GM23338 (cell line): ENCODE data around the gene COX10. TPM values are rescaled to one million over a fixed set of nuclear protein-coding genes. Genes with fewer than 3 reads are reported as not detected.

Source experiments
- ATAC-seq: fragments of 200-7000 bp; cut with Tn5 transposase; 3 replicates; pipeline ENCODE4 v1.9.1; 2020
- DNase-seq: peaks from one replicate; pipeline ENCODE4 v3.0.0-alpha.2; 2015; ENCODE audit warnings: low spot score
- H2AFZ ChIP-seq: fragments of 200-600 bp; sonication (generic); 2 replicates; pipeline ENCODE4 v1.8.0; 2016; ENCODE audit warnings: antibody characterized with exemption, mild to moderate bottlenecking, moderate library complexity
- H3F3A ChIP-seq: fragments of 200-600 bp; sonication (generic); replicated peaks from 2 replicates; pipeline ENCODE4 v1.8.0; 2017; ENCODE audit warnings: antibody characterized with exemption, mixed run types, low read depth
- H3K27ac ChIP-seq: fragments of 200-600 bp; sonication (generic); 2 replicates; pipeline ENCODE4 v1.6.1; 2016; ENCODE audit warnings: low read depth
- H3K27me3 ChIP-seq: fragments of 200-600 bp; sonication (generic); 2 replicates; pipeline ENCODE4 v1.8.0; 2016; ENCODE audit warnings: mild to moderate bottlenecking, mixed run types, moderate library complexity; ENCODE audit not compliant: insufficient read depth
- H3K36me3 ChIP-seq: fragments of 200-600 bp; sonication (generic); 2 replicates; pipeline ENCODE4 v1.8.0; 2016; ENCODE audit warnings: mild to moderate bottlenecking; ENCODE audit not compliant: insufficient read depth
- H3K4me1 ChIP-seq: fragments of 200-600 bp; sonication (generic); 2 replicates; pipeline ENCODE4 v1.8.0; 2016; ENCODE audit warnings: mild to moderate bottlenecking, moderate library complexity; ENCODE audit not compliant: insufficient read depth
- H3K4me2 ChIP-seq: fragments of 200-600 bp; sonication (generic); 2 replicates; pipeline ENCODE4 v1.7.1; 2017; ENCODE audit warnings: mixed run types
- H3K4me3 ChIP-seq: fragments of 200-600 bp; sonication (generic); 2 replicates; pipeline ENCODE4 v1.6.1; 2016; ENCODE audit warnings: mixed run types
- H3K79me2 ChIP-seq: fragments of 200-600 bp; sonication (generic); replicated peaks from 2 replicates; pipeline ENCODE4 v1.8.0; 2017; ENCODE audit warnings: mild to moderate bottlenecking; ENCODE audit not compliant: insufficient read depth
- H3K9me2 ChIP-seq: fragments of 200-600 bp; sonication (generic); 2 replicates; pipeline ENCODE4 v1.8.0; 2017; ENCODE audit not compliant: insufficient read depth
- H4K20me1 ChIP-seq: fragments of 200-600 bp; sonication (generic); replicated peaks from 2 replicates; pipeline ENCODE4 v1.8.0; 2017; ENCODE audit warnings: mild to moderate bottlenecking; ENCODE audit not compliant: insufficient read depth
- H3K27ac Mint-ChIP-seq: 2 replicates; pipeline ENCODE4 v1.8.0; 2020; ENCODE audit warnings: inconsistent platforms, mild to moderate bottlenecking, moderate library complexity, mixed read lengths
- H3K27me3 Mint-ChIP-seq: 3 replicates; pipeline ENCODE4 v1.8.0; 2022; ENCODE audit warnings: low read depth, mild to moderate bottlenecking, moderate library complexity, mixed read lengths, inconsistent platforms; ENCODE audit not compliant: insufficient read depth, poor library complexity
- H3K36me3 Mint-ChIP-seq: 3 replicates; pipeline ENCODE4 v1.8.0; 2021; ENCODE audit warnings: low read depth, mild to moderate bottlenecking, inconsistent platforms, moderate library complexity, mixed read lengths
- H3K4me1 Mint-ChIP-seq: 3 replicates; pipeline ENCODE4 v1.8.0; 2020; ENCODE audit warnings: mild to moderate bottlenecking, inconsistent platforms, mixed read lengths
- H3K4me3 Mint-ChIP-seq: 3 replicates; pipeline ENCODE4 v1.8.0; 2021; ENCODE audit warnings: moderate library complexity, mild to moderate bottlenecking, inconsistent platforms, mixed read lengths
- H3K9me3 Mint-ChIP-seq: 3 replicates; pipeline ENCODE4 v1.8.0; 2020; ENCODE audit warnings: moderate library complexity, mild to moderate bottlenecking, inconsistent platforms, mixed read lengths
- CREB1 ChIP-seq: fragments of 250-450 bp; sonication (Bioruptor Pico); IDR thresholded peaks from 2 replicates; pipeline ENCODE4 v1.5.0; 2020; ENCODE audit warnings: low read depth, mild to moderate bottlenecking, moderate library complexity
- CTCF ChIP-seq, 2 experiments: fragments of 200-600 bp in 1 of 2; sonication (generic) in 1 of 2; conservative IDR thresholded peaks; 2 replicates each; pipeline versions ENCODE4 v1.5.1 to v1.6.1; 2016 to 2017; ENCODE audit warnings: antibody characterized with exemption in 2 of 2, low read depth in 2 of 2, mild to moderate bottlenecking in 2 of 2, moderate library complexity in 1 of 2
- ETS1 ChIP-seq: IDR thresholded peaks from 2 replicates; pipeline ENCODE4 v1.6.1; 2016; ENCODE audit warnings: antibody characterized with exemption
- EZH2 ChIP-seq: fragments of 200-600 bp; sonication (generic); IDR thresholded peaks from one replicate; pipeline ENCODE4 v1.8.0; 2017; ENCODE audit warnings: antibody characterized with exemption, mild to moderate bottlenecking, low read depth; ENCODE audit not compliant: unreplicated experiment
- EZH2phosphoT487 ChIP-seq: fragments of 200-600 bp; sonication (generic); IDR thresholded peaks from one replicate; pipeline ENCODE4 v1.8.1; 2018; ENCODE audit warnings: antibody characterized with exemption; ENCODE audit not compliant: unreplicated experiment
- JUNB ChIP-seq: IDR thresholded peaks from one replicate; pipeline ENCODE4 v1.6.1; 2016; ENCODE audit warnings: antibody characterized with exemption; ENCODE audit not compliant: unreplicated experiment
- NANOG ChIP-seq: IDR thresholded peaks from 2 replicates; pipeline ENCODE4 v1.6.1; 2016; ENCODE audit warnings: antibody characterized with exemption, borderline replicate concordance
- POLR2AphosphoS5 ChIP-seq: IDR thresholded peaks from 2 replicates; pipeline ENCODE4 v1.6.1; 2016; ENCODE audit warnings: antibody characterized with exemption, low read depth
- REST ChIP-seq: IDR thresholded peaks from one replicate; pipeline ENCODE4 v1.6.1; 2018; ENCODE audit warnings: antibody characterized with exemption; ENCODE audit not compliant: unreplicated experiment
- STAT1 ChIP-seq: IDR thresholded peaks from one replicate; pipeline ENCODE4 v1.6.1; 2016; ENCODE audit warnings: antibody characterized with exemption; ENCODE audit not compliant: unreplicated experiment
- ZNF114 ChIP-seq: fragments of 250-450 bp; sonication (Bioruptor Pico); IDR thresholded peaks from 2 replicates; pipeline ENCODE4 v1.5.0; 2020; ENCODE audit warnings: mild to moderate bottlenecking, moderate library complexity
- ZNF331 ChIP-seq: fragments of 250-450 bp; sonication (Bioruptor Pico); IDR thresholded peaks from 2 replicates; pipeline ENCODE4 v1.5.0; 2020; ENCODE audit warnings: low read depth, mild to moderate bottlenecking, moderate library complexity
- ZNF462 ChIP-seq: fragments of 250-450 bp; sonication (Bioruptor Pico); IDR thresholded peaks from 2 replicates; pipeline ENCODE4 v1.5.0; 2020; ENCODE audit warnings: mild to moderate bottlenecking, moderate library complexity
- polyA plus RNA-seq: library from polyadenylated mRNA; unstranded; fragments of >200 nt; fragmentation: Nextera tagmentation; extraction: Ambion mirVana; gene quantifications from 2 replicates; pipeline ENCODE4 v1.2.1, GENCODE V29; 2016
- total RNA-seq: library from RNA; depleted of rRNA; stranded (reverse); fragments of >200 nt; shearing (Covaris generic); gene quantifications from 2 replicates; pipeline ENCODE4 v1.2.3, GENCODE V29; 2014

COX10 gene
- total and polyA plus RNA-seq, 2 experiments from 2014 or later, result 25.7 to 46.6 TPM

GRCh38 chr17:14104734-14105133 lies 35.4 kb downstream of the COX10 start:
- H3K4me3 ChIP-seq, result no peak overlapping the region
- no peaks in the 10 kb centered on the region for H3K4me1 ChIP-seq
- DNase-seq (no peak), ATAC-seq (no peak)
- H2AFZ ChIP-seq, result no peak overlapping the region
- Mint-ChIP-seq H3K4me3 (no peak overlapping the region), H3K27me3 (no peaks in the 10 kb centered on the region), H3K36me3 (no peaks in the 10 kb centered on the region), H3K27ac (no peak overlapping the region), H3K4me1 (peaks cover 2% of the 10 kb centered on the region; the same call in 2 of the 3 replicates), H3K9me3 (no peaks in the 10 kb centered on the region)
- no peaks in the 10 kb centered on the region for H3K36me3 ChIP-seq
- H3F3A ChIP-seq, result no peaks in the 10 kb centered on the region
- no peaks in the 10 kb centered on the region for H3K27me3 ChIP-seq
- H3K79me2 ChIP-seq, result peaks cover 24% of the 10 kb centered on the region
- TF ChIP-seq NANOG, result no peak
- no peak for TF ChIP-seq ETS1
- no peak for TF ChIP-seq POLR2AphosphoS5
- no peak for TF ChIP-seq JUNB
- TF ChIP-seq CTCF (conservative IDR thresholded peaks at IDR 0.05; ENCODE audit: low read depth in 2 of 2), result no peak
- no peak for TF ChIP-seq CREB1 (CRISPR knock-in tag)
- TF ChIP-seq REST, result no peak
- TF ChIP-seq ZNF114 (CRISPR knock-in tag), result no peak
- no peak for TF ChIP-seq ZNF331 (CRISPR knock-in tag)
- TF ChIP-seq ZNF462, result no peak
- TF ChIP-seq STAT1, result no peak
- TF ChIP-seq EZH2, result no peak
- no peak for TF ChIP-seq EZH2phosphoT487
- no peaks in the 10 kb centered on the region for H3K9me2 ChIP-seq
- H3K27ac ChIP-seq, result no peak overlapping the region
- peaks cover 4% of the 10 kb centered on the region; the same call in 1 of the 2 replicates for H4K20me1 ChIP-seq
- H3K4me2 ChIP-seq, result no peak overlapping the region
